Measurements from ENCODE around the gene MCF2. TPM values are rescaled to one million over a fixed set of nuclear protein-coding genes. Genes with fewer than 3 reads are reported as not detected.

MCF2 gene
- total RNA-seq, 1 experiment from 2014 or later = 1.0 TPM

GRCh38 chrX:139750390-139750789 is 42.4 kb upstream of the MCF2 start:
- POLR2A ChIA-PET = no interaction called here
- no peak overlapping the region for H3K27ac Mint-ChIP-seq

DNA sequence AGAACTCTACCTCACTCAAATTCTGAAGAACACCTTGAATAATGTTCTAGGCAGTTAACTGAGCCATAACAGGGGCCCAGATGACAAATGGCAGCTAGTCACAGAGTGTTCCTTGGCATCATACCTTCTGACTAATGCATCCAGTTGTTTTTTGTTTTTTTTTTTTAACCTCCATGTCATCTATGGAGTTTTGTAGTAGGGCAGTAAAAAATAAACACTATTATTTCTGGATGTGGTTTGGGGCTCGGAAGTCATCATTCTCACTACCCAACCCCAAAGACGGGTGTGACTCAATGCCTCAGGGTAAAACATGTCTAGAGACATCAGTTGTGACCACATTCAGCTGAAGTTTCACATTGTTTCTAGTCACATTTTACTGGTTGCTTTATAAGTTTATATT is 31.2 kb upstream of the MCF2 start:
- ChIA-PET CTCF (no interaction called here), POLR2A (no interaction called here)
- Mint-ChIP-seq H3K9me3 (no peaks in the 10 kb centered on the region), H3K27ac (no peak overlapping the region), H3K36me3 (peaks cover 2% of the 10 kb centered on the region; the same call in 1 of the 2 replicates), H3K4me1 (peaks cover 7% of the 10 kb centered on the region), H3K4me3 (no peak overlapping the region), H3K27me3 (ENCODE audit: low read depth) (no peaks in the 10 kb centered on the region)
- ATAC-seq (no peak), DNase-seq (ENCODE audit: low spot score) (no peak)
- TF ChIP-seq ATF1 (CRISPR knock-in tag; IDR thresholded peaks at IDR 0.05) (no peak), ZNF423 (CRISPR knock-in tag; IDR thresholded peaks at IDR 0.05) (no peak), NFYB (CRISPR knock-in tag; conservative IDR thresholded peaks at IDR 0.05; ENCODE audit: low read depth) (no peak), MXD4 (CRISPR knock-in tag; IDR thresholded peaks at IDR 0.05; ENCODE audit: borderline replicate concordance) (no peak), ZNF317 (CRISPR knock-in tag; IDR thresholded peaks at IDR 0.05; ENCODE audit: borderline replicate concordance, low read depth) (no peak), SMAD4 (CRISPR knock-in tag; IDR thresholded peaks at IDR 0.05) (no peak), ZNF425 (CRISPR knock-in tag; conservative IDR thresholded peaks at IDR 0.05) (no peak), OVOL2 (CRISPR knock-in tag; IDR thresholded peaks at IDR 0.05; ENCODE audit: borderline replicate concordance) (no peak), CREB1 (CRISPR knock-in tag; IDR thresholded peaks at IDR 0.05) (no peak), ESRRA (CRISPR knock-in tag; IDR thresholded peaks at IDR 0.05; ENCODE audit: borderline replicate concordance) (no peak), HMGA2 (CRISPR knock-in tag; IDR thresholded peaks at IDR 0.05) (no peak)
- TF ChIP-seq, protein P1, sequence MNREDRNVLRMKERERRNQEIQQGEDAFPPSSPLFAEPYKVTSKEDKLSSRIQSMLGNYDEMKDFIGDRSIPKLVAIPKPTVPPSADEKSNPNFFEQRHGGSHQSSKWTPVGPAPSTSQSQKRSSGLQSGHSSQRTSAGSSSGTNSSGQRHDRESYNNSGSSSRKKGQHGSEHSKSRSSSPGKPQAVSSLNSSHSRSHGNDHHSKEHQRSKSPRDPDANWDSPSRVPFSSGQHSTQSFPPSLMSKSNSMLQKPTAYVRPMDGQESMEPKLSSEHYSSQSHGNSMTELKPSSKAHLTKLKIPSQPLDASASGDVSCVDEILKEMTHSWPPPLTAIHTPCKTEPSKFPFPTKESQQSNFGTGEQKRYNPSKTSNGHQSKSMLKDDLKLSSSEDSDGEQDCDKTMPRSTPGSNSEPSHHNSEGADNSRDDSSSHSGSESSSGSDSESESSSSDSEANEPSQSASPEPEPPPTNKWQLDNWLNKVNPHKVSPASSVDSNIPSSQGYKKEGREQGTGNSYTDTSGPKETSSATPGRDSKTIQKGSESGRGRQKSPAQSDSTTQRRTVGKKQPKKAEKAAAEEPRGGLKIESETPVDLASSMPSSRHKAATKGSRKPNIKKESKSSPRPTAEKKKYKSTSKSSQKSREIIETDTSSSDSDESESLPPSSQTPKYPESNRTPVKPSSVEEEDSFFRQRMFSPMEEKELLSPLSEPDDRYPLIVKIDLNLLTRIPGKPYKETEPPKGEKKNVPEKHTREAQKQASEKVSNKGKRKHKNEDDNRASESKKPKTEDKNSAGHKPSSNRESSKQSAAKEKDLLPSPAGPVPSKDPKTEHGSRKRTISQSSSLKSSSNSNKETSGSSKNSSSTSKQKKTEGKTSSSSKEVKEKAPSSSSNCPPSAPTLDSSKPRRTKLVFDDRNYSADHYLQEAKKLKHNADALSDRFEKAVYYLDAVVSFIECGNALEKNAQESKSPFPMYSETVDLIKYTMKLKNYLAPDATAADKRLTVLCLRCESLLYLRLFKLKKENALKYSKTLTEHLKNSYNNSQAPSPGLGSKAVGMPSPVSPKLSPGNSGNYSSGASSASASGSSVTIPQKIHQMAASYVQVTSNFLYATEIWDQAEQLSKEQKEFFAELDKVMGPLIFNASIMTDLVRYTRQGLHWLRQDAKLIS (CRISPR knock-in tag; IDR thresholded peaks at IDR 0.05; ENCODE audit: borderline replicate concordance) = no peak
- TF ChIP-seq, protein P2, sequence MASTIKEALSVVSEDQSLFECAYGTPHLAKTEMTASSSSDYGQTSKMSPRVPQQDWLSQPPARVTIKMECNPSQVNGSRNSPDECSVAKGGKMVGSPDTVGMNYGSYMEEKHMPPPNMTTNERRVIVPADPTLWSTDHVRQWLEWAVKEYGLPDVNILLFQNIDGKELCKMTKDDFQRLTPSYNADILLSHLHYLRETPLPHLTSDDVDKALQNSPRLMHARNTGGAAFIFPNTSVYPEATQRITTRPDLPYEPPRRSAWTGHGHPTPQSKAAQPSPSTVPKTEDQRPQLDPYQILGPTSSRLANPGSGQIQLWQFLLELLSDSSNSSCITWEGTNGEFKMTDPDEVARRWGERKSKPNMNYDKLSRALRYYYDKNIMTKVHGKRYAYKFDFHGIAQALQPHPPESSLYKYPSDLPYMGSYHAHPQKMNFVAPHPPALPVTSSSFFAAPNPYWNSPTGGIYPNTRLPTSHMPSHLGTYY (CRISPR knock-in tag; IDR thresholded peaks at IDR 0.05) = no peak
- TF ChIP-seq, protein P3, sequence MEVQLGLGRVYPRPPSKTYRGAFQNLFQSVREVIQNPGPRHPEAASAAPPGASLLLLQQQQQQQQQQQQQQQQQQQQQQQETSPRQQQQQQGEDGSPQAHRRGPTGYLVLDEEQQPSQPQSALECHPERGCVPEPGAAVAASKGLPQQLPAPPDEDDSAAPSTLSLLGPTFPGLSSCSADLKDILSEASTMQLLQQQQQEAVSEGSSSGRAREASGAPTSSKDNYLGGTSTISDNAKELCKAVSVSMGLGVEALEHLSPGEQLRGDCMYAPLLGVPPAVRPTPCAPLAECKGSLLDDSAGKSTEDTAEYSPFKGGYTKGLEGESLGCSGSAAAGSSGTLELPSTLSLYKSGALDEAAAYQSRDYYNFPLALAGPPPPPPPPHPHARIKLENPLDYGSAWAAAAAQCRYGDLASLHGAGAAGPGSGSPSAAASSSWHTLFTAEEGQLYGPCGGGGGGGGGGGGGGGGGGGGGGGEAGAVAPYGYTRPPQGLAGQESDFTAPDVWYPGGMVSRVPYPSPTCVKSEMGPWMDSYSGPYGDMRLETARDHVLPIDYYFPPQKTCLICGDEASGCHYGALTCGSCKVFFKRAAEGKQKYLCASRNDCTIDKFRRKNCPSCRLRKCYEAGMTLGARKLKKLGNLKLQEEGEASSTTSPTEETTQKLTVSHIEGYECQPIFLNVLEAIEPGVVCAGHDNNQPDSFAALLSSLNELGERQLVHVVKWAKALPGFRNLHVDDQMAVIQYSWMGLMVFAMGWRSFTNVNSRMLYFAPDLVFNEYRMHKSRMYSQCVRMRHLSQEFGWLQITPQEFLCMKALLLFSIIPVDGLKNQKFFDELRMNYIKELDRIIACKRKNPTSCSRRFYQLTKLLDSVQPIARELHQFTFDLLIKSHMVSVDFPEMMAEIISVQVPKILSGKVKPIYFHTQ (CRISPR knock-in tag; IDR thresholded peaks at IDR 0.05) = no peak
- TF ChIP-seq, protein P4, sequence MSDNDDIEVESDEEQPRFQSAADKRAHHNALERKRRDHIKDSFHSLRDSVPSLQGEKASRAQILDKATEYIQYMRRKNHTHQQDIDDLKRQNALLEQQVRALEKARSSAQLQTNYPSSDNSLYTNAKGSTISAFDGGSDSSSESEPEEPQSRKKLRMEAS (CRISPR knock-in tag; IDR thresholded peaks at IDR 0.05) = no peak

More at GRCh38 chrX:139750390-139750789, 42.4 kb upstream of the MCF2 start:
- DNase-seq (ENCODE audit: low spot score) (no peak), ATAC-seq (no peak)
- Mint-ChIP-seq H3K27me3 (ENCODE audit: low read depth) (no peaks in the 10 kb centered on the region), H3K9me3 (peaks cover 16% of the 10 kb centered on the region), H3K36me3 (peaks cover 22% of the 10 kb centered on the region), H3K4me3 (no peak overlapping the region), H3K4me1 (peaks cover 4% of the 10 kb centered on the region)
- TF ChIP-seq ZNF671 (CRISPR knock-in tag; IDR thresholded peaks at IDR 0.05) (no peak), OVOL2 (CRISPR knock-in tag; IDR thresholded peaks at IDR 0.05; ENCODE audit: borderline replicate concordance) (no peak), ZBTB21 (CRISPR knock-in tag; IDR thresholded peaks at IDR 0.05; ENCODE audit: borderline replicate concordance) (no peak), ETV6 (CRISPR knock-in tag; IDR thresholded peaks at IDR 0.05) (no peak), IRF1 (CRISPR knock-in tag; IDR thresholded peaks at IDR 0.05) (no peak), CBFB (CRISPR knock-in tag; IDR thresholded peaks at IDR 0.05; ENCODE audit: low read depth) (no peak), MLX (CRISPR knock-in tag; IDR thresholded peaks at IDR 0.05) (no peak), GTF2I (CRISPR knock-in tag; conservative IDR thresholded peaks at IDR 0.05) (no peak), EMX1 (CRISPR knock-in tag; IDR thresholded peaks at IDR 0.05) (no peak), ZNF396 (CRISPR knock-in tag; IDR thresholded peaks at IDR 0.05; ENCODE audit: borderline replicate concordance) (no peak)
- TF ChIP-seq, protein P5, sequence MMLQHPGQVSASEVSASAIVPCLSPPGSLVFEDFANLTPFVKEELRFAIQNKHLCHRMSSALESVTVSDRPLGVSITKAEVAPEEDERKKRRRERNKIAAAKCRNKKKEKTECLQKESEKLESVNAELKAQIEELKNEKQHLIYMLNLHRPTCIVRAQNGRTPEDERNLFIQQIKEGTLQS (CRISPR knock-in tag; conservative IDR thresholded peaks at IDR 0.05) = no peak
- CTCF ChIA-PET = no interaction called here
